ENCODE data around the gene STXBP5. TPM values are rescaled to one million over a fixed set of nuclear protein-coding genes. Genes with fewer than 3 reads are reported as not detected.

Gene STXBP5
- total and polyA plus RNA-seq, 4 donors, result 1.9 to 8.9 (median 4.8) TPM

GRCh38 chr6:147347179-147347881 is 143.1 kb downstream of the STXBP5 start:
- TF ChIP-seq SP1 (IDR thresholded peaks at IDR 0.05), result no peak
- no peak for TF ChIP-seq JUND (IDR thresholded peaks at IDR 0.05)
- TF ChIP-seq MAX (IDR thresholded peaks at IDR 0.05), result no peak
- TF ChIP-seq ATF3 (IDR thresholded peaks at IDR 0.05), result no peak
- TF ChIP-seq TAF1 (conservative IDR thresholded peaks at IDR 0.05), result no peak
- no peak for TF ChIP-seq NR2F2 (IDR thresholded peaks at IDR 0.05)
- no peak for TF ChIP-seq EGR1 (IDR thresholded peaks at IDR 0.05; ENCODE audit: low read depth in 2 of 2)
- TF ChIP-seq FOXA1 (IDR thresholded peaks at IDR 0.05), result no peak
- no peak for TF ChIP-seq REST (IDR thresholded peaks at IDR 0.05)
- TF ChIP-seq HNF4G (IDR thresholded peaks at IDR 0.05), result no peak
- TF ChIP-seq GABPA (IDR thresholded peaks at IDR 0.05 in 1 of 2, conservative IDR thresholded peaks at IDR 0.05 in 1 of 2), result no peak
- no peak for TF ChIP-seq RAD21 (IDR thresholded peaks at IDR 0.05)
- TF ChIP-seq HNF4A (conservative IDR thresholded peaks at IDR 0.05), result no peak
- TF ChIP-seq YY1 (IDR thresholded peaks at IDR 0.05), result no peak
- TF ChIP-seq RXRA (IDR thresholded peaks at IDR 0.05), result no peak
- no peak for TF ChIP-seq FOXA2 (IDR thresholded peaks at IDR 0.05)
- no peak for TF ChIP-seq ZBTB33 (IDR thresholded peaks at IDR 0.05)
- TF ChIP-seq CTCF (IDR thresholded peaks at IDR 0.05; ENCODE audit: low read depth, low read length, missing input control), result no peak
- WGBS, result 99% methylated on average over 2 of the region's 2 CpGs
- Histone ChIP-seq H3K4me3 (ENCODE audit: low read depth in 1 of 3, low read length in 3 of 3) (no peak overlapping the region), H3K9ac (ENCODE audit: low read depth in 1 of 2, low read length in 2 of 2) (no peak overlapping the region), H3K36me3 (ENCODE audit: control insufficient read depth in 4 of 4, insufficient read depth in 3 of 4, low read depth in 1 of 4, low read length in 3 of 4) (peaks cover 0 to 5% (median 1%) of the 10 kb centered on the region in 4 donors), H3K27ac (ENCODE audit: low read depth in 1 of 2, low read length in 2 of 2) (no peak overlapping the region), H3K9me3 (ENCODE audit: control insufficient read depth in 4 of 4, low read length in 3 of 4) (no peaks in the 10 kb centered on the region), H3K4me1 (ENCODE audit: control insufficient read depth in 4 of 4, insufficient read depth in 4 of 4, low read length in 3 of 4) (no peaks in the 10 kb centered on the region), H3K27me3 (ENCODE audit: control insufficient read depth in 4 of 4, insufficient read depth in 4 of 4, low read length in 3 of 4) (no peaks in the 10 kb centered on the region)
- no peak for DNase-seq (ENCODE audit: low spot score)

All from liver (tissue), 9 donors.